ENCODE results near the gene VLDLR. TPM values are rescaled to one million over a fixed set of nuclear protein-coding genes. Genes with fewer than 3 reads are reported as not detected.

VLDLR gene
- total RNA-seq, 4 donors from 2014 or later: 0.85 to 2.5 TPM; not detected in 2

- TF ChIP-seq POLR2A (IDR thresholded peaks at IDR 0.05): no peak
- no peak for TF ChIP-seq CTCF (IDR thresholded peaks at IDR 0.05)
- Histone ChIP-seq H3K27ac (no peak overlapping the region), H3K9me3 (no peaks in the 10 kb centered on the region), H3K36me3 (no peaks in the 10 kb centered on the region), H3K4me1 (no peaks in the 10 kb centered on the region), H3K27me3 (no peaks in the 10 kb centered on the region), H3K4me3 (no peak overlapping the region)
- DNase-seq: no peak
Measured at GRCh38 chr9:2688636-2689035, 67.0 kb downstream of the VLDLR start.

- DNase-seq: no peak
- no peak overlapping the region for H3K27ac ChIP-seq
- TF ChIP-seq POLR2A (IDR thresholded peaks at IDR 0.05) (no peak), CTCF (IDR thresholded peaks at IDR 0.05) (no peak)
- H3K27me3 ChIP-seq: no peaks in the 10 kb centered on the region
- no peak overlapping the region for H3K4me3 ChIP-seq
- no peaks in the 10 kb centered on the region for H3K4me1 ChIP-seq
- H3K9me3 ChIP-seq: no peaks in the 10 kb centered on the region
- no peaks in the 10 kb centered on the region for H3K36me3 ChIP-seq
Measured at GRCh38 chr9:2691212-2691611, 69.6 kb downstream of the VLDLR start.

- no peak overlapping the region for H3K27ac ChIP-seq
- H3K4me3 ChIP-seq: no peak overlapping the region
- H3K36me3 ChIP-seq: no peaks in the 10 kb centered on the region
- no peak for DNase-seq
- no peaks in the 10 kb centered on the region for H3K9me3 ChIP-seq
- H3K4me1 ChIP-seq: no peaks in the 10 kb centered on the region
- TF ChIP-seq CTCF (IDR thresholded peaks at IDR 0.05): no peak
- no peak for TF ChIP-seq POLR2A (IDR thresholded peaks at IDR 0.05)
- no peaks in the 10 kb centered on the region for H3K27me3 ChIP-seq
Measured at GRCh38 chr9:2691626-2692025, 70.0 kb downstream of the VLDLR start.

GRCh38 chr9:2693056-2693455, 71.5 kb downstream of the VLDLR start:
- Histone ChIP-seq H3K4me1 (no peaks in the 10 kb centered on the region), H3K36me3 (no peaks in the 10 kb centered on the region), H3K9me3 (no peaks in the 10 kb centered on the region), H3K4me3 (no peak overlapping the region), H3K27me3 (no peaks in the 10 kb centered on the region), H3K27ac (no peak overlapping the region)
- TF ChIP-seq POLR2A (IDR thresholded peaks at IDR 0.05) (no peak), CTCF (IDR thresholded peaks at IDR 0.05) (no peak)
- DNase-seq: no peak

DNA sequence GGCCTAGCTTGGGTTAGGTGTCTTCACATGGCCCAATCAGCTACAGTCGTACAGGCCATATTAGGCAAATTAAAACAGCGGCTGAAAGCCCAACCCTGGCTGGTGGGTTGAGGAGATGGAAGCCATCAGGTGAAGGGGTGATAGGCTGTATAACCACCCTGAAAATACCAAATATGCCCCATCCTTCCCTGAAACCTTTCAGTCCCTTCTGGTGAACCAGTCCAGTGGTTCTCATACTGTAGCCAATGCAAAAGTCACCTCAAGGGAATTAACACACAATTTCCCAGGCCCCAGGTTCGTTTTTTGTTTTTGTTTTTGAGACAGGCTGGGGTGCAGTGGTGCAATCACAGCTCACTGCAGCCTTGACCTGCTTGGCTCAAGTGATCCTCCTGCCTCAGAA, 75.9 kb downstream of the VLDLR start:
- TF ChIP-seq POLR2A (IDR thresholded peaks at IDR 0.05) (no peak), CTCF (IDR thresholded peaks at IDR 0.05) (no peak)
- DNase-seq: no peak
- no peaks in the 10 kb centered on the region for H3K36me3 ChIP-seq

GRCh38 chr9:2700398-2700797, 78.8 kb downstream of the VLDLR start:
- no peak for TF ChIP-seq POLR2A (IDR thresholded peaks at IDR 0.05)
- TF ChIP-seq CTCF (IDR thresholded peaks at IDR 0.05): no peak
- no peaks in the 10 kb centered on the region for H3K36me3 ChIP-seq

More for the DNA sequence above, 75.9 kb downstream of the VLDLR start:
- Histone ChIP-seq H3K27me3 (no peaks in the 10 kb centered on the region), H3K4me3 (no peak overlapping the region), H3K4me1 (no peaks in the 10 kb centered on the region), H3K27ac (no peak overlapping the region), H3K9me3 (no peaks in the 10 kb centered on the region)

More at GRCh38 chr9:2700398-2700797, 78.8 kb downstream of the VLDLR start:
- no peak for DNase-seq
- Histone ChIP-seq H3K9me3 (no peaks in the 10 kb centered on the region), H3K4me3 (no peak overlapping the region), H3K27me3 (no peaks in the 10 kb centered on the region), H3K27ac (no peak overlapping the region), H3K4me1 (no peaks in the 10 kb centered on the region)

Data from Peyer's patch (tissue), 4 donors.